ENCODE results near the gene ASB8.

ASB8 gene

GRCh38 chr12:48165089-48165981 lies 8.0 kb upstream of the ASB8 start:
- DNase-seq (ENCODE audit: low read depth, low spot score), result no peak
- peak; percentile 78 for TF ChIP-seq CTCF (IDR thresholded peaks at IDR 0.05; ENCODE audit: insufficient read depth, low read length, missing control alignments)
- no peak overlapping the region for H3K4me3 ChIP-seq (ENCODE audit: low read depth, low read length)
- ChIA-PET CTCF (interaction anchor here (0.6 to 6.2 kb wide), 34 partner anchors 8 to 513 kb away, joined by 3 to 77 read pairs (median 4); partner anchors contain the start of genes ASB8, PFKM and TMEM106C), POLR2A (no interaction called here)

GRCh38 chr12:48164451-48164850 lies 7.1 kb upstream of the ASB8 start:
- DNase-seq (ENCODE audit: low read depth, low spot score), result no peak
- ChIA-PET POLR2A (no interaction called here), CTCF (interaction anchor here (0.6 to 6.2 kb wide), 31 partner anchors 7 to 512 kb away, joined by 3 to 77 read pairs (median 5); partner anchors contain the start of genes ASB8, CCDC184, PFKM and TMEM106C)
- TF ChIP-seq CTCF (IDR thresholded peaks at IDR 0.05; ENCODE audit: insufficient read depth, low read length, missing control alignments), result no peak
- no peak overlapping the region for H3K4me3 ChIP-seq (ENCODE audit: low read depth, low read length)

- ChIA-PET CTCF (interaction anchor here (1.0 to 6.2 kb wide), 16 partner anchors 12 to 458 kb away, joined by 3 to 77 read pairs (median 6); partner anchors contain the start of gene CCDC184), POLR2A (no interaction called here)
- no peak for TF ChIP-seq CTCF (IDR thresholded peaks at IDR 0.05; ENCODE audit: insufficient read depth, low read length, missing control alignments)
- no peak overlapping the region for H3K4me3 ChIP-seq (ENCODE audit: low read depth, low read length)
- no peak for DNase-seq (ENCODE audit: low read depth, low spot score)
Observed at GRCh38 chr12:48163150-48163747, 5.9 kb upstream of the ASB8 start.

GRCh38 chr12:48160807-48161206 lies 3.5 kb upstream of the ASB8 start:
- ChIA-PET CTCF (interaction anchor here (1.0 to 1.5 kb wide), 3 partner anchors 8 to 61 kb away, joined by 3 to 5 read pairs (median 3); no protein-coding TSS in a partner anchor), POLR2A (no interaction called here)
- no peak for DNase-seq (ENCODE audit: low read depth, low spot score)
- H3K4me3 ChIP-seq (ENCODE audit: low read depth, low read length), result no peak overlapping the region
- TF ChIP-seq CTCF (IDR thresholded peaks at IDR 0.05; ENCODE audit: insufficient read depth, low read length, missing control alignments), result no peak

GRCh38 chr12:48160046-48160445 lies 2.7 kb upstream of the ASB8 start:
- H3K4me3 ChIP-seq (ENCODE audit: low read depth, low read length), result no peak overlapping the region
- no peak for TF ChIP-seq CTCF (IDR thresholded peaks at IDR 0.05; ENCODE audit: insufficient read depth, low read length, missing control alignments)
- ChIA-PET CTCF (interaction anchor here (1.0 to 1.5 kb wide), 3 partner anchors 9 to 60 kb away, joined by 3 to 5 read pairs (median 3); no protein-coding TSS in a partner anchor), POLR2A (interaction anchor here (0.7 kb wide), 1 partner anchor 339 kb away, joined by 3 read pairs; no protein-coding TSS in a partner anchor)
- DNase-seq (ENCODE audit: low read depth, low spot score), result no peak
